HepG2 (cell line): ENCODE results near the gene CLDN4. TPM values are rescaled to one million over a fixed set of nuclear protein-coding genes. Genes with fewer than 3 reads are reported as not detected.

Source experiments
- GATAD2A ChIP-seq: IDR thresholded peaks from 2 replicates; pipeline ENCODE4 v1.6.1; 2016
- NPAS2 ChIP-seq: sonication (generic); formaldehyde crosslinking; IDR thresholded peaks from 2 replicates; pipeline ENCODE4 v1.8.0; 2022; ENCODE audit warnings: mild to moderate bottlenecking, missing genetic modification reagents, borderline replicate concordance
- SP5 ChIP-seq: IDR thresholded peaks from 2 replicates; pipeline ENCODE4 v1.6.1; 2016; ENCODE audit warnings: low read depth, borderline replicate concordance
- YEATS2 ChIP-seq: sonication (generic); formaldehyde crosslinking; IDR thresholded peaks from 2 replicates; pipeline ENCODE4 v1.4.0; 2020; ENCODE audit warnings: missing genetic modification reagents, borderline replicate concordance
- ZNF713 ChIP-seq: sonication (generic); formaldehyde crosslinking; IDR thresholded peaks from 2 replicates; pipeline ENCODE4 v1.4.0; 2020; ENCODE audit warnings: mild to moderate bottlenecking, missing genetic modification reagents
- ZSCAN30 ChIP-seq: sonication (generic); formaldehyde crosslinking; IDR thresholded peaks from 2 replicates; pipeline ENCODE4 v1.5.0; 2020; ENCODE audit warnings: mild to moderate bottlenecking, missing genetic modification reagents
- polyA plus RNA-seq, 8 experiments: library from polyadenylated mRNA; depleted of rRNA in 3 of 8; stranded (reverse) in 7 of 8; unstranded in 1 of 8; fragments of >200 nt; fragmentation: Illumina TruSeq in 4 of 8; extraction: Trizol in 4 of 8; gene quantifications; 2 replicates each; pipeline versions ENCODE4 v1.2.1 to v1.2.3, GENCODE V29; 2011 to 2016; ENCODE audit warnings: low read depth in 4 of 8, missing spikeins in 1 of 8, mixed read lengths in 1 of 8; ENCODE audit not compliant: insufficient read depth in 1 of 8
- total RNA-seq, 5 experiments: library from RNA; depleted of rRNA; stranded (reverse); fragments of >200 nt; fragmentation: Illumina TruSeq; extraction: Trizol; gene quantifications; 2 replicates each; pipeline ENCODE4 v1.2.3, GENCODE V29; 2016; ENCODE audit warnings: low read depth in 1 of 5
- TF ChIP-seq, protein P1 (sequence below): sonication (generic); formaldehyde crosslinking; IDR thresholded peaks from 2 replicates; pipeline ENCODE4 v1.4.0; 2020; ENCODE audit warnings: missing genetic modification reagents, mild to moderate bottlenecking, borderline replicate concordance
- TF ChIP-seq, protein P2 (sequence below): sonication (generic); formaldehyde crosslinking; IDR thresholded peaks from 2 replicates; pipeline ENCODE4 v1.5.0; 2020; ENCODE audit warnings: mild to moderate bottlenecking, missing genetic modification reagents, moderate library complexity
- TF ChIP-seq, protein P3 (sequence below): sonication (generic); formaldehyde crosslinking; IDR thresholded peaks from 2 replicates; pipeline ENCODE4 v1.4.0; 2020; ENCODE audit warnings: missing genetic modification reagents
- TF ChIP-seq, protein P4 (sequence below): IDR thresholded peaks from 2 replicates; pipeline ENCODE4 v1.6.1; 2016; ENCODE audit warnings: low read depth, borderline replicate concordance
- TF ChIP-seq, protein P5 (sequence below), 2 experiments: fragments of 450-650 bp in 1 of 2; sonication (generic) in 1 of 2; formaldehyde crosslinking in 1 of 2; IDR thresholded peaks; 2 replicates each; pipeline versions ENCODE4 v1.6.1 to v1.8.0; 2016 to 2022; ENCODE audit warnings: antibody characterized with exemption in 1 of 2, mild to moderate bottlenecking in 1 of 2, missing genetic modification reagents in 1 of 2

CLDN4 gene
- total and polyA plus RNA-seq, 2 of the 13 experiments (the other 11 are each of a cell fraction or from before 2014, with no cell fraction given): 28.2 to 35.7 TPM

DNA sequence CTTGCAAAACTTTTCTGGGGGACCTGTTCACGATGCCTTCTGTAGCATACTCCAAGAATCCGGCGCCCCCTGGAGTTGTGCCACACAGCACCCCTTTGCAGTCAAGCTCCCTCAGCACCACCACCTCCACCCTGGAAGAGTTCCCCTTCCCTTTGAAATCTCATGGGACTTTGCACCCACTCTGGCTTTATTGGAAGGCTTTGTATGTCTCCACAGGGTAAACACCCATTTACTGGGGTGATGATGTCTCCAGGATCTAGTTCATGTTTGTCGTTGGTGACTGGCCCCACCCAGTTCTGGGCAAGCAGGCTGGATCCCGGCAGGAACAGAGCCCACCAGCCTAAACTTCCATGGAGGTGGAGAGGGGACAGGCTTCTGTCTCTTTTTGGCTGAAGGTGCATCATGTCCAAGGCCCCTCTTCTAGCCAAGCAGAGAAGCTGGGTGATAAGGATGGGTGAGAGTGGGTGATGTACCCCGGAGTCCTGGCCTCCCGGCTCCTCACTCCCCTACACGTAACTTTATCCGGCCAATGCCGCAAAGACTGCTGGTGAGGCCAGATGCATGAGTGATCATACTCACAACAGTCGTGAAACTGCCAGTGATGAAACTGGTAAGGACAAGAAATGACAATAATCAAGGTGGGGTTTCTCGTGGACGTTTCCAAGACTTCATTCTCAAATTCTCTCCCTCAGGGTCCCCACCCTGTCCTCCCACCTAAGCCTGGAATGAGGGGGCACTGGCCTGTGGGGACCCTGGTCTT, 695 bp upstream of the CLDN4 start (continued):
- TF ChIP-seq, protein P1, sequence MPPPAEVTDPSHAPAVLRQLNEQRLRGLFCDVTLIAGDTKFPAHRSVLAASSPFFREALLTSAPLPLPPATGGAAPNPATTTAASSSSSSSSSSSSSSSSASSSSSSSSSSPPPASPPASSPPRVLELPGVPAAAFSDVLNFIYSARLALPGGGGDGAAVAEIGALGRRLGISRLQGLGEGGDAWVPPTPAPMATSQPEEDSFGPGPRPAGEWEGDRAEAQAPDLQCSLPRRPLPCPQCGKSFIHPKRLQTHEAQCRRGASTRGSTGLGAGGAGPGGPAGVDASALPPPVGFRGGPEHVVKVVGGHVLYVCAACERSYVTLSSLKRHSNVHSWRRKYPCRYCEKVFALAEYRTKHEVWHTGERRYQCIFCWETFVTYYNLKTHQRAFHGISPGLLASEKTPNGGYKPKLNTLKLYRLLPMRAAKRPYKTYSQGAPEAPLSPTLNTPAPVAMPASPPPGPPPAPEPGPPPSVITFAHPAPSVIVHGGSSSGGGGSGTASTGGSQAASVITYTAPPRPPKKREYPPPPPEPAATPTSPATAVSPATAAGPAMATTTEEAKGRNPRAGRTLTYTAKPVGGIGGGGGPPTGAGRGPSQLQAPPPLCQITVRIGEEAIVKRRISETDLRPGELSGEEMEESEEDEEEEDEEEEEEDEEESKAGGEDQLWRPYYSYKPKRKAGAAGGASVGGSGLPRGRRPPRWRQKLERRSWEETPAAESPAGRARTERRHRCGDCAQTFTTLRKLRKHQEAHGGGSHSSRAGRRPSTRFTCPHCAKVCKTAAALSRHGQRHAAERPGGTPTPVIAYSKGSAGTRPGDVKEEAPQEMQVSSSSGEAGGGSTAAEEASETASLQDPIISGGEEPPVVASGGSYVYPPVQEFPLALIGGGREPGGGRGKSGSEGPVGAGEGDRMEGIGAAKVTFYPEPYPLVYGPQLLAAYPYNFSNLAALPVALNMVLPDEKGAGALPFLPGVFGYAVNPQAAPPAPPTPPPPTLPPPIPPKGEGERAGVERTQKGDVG (CRISPR knock-in tag): no peak
- TF ChIP-seq YEATS2 (CRISPR knock-in tag) (no peak), ZSCAN30 (CRISPR knock-in tag) (no peak), NPAS2 (CRISPR knock-in tag) (no peak), ZNF713 (CRISPR knock-in tag) (no peak), GATAD2A (CRISPR knock-in tag) (peak; percentile 53; the same call in 1 of the 2 replicates), SP5 (CRISPR knock-in tag) (peak; percentile 55; the same call in 1 of the 2 replicates)
- TF ChIP-seq, protein P2, sequence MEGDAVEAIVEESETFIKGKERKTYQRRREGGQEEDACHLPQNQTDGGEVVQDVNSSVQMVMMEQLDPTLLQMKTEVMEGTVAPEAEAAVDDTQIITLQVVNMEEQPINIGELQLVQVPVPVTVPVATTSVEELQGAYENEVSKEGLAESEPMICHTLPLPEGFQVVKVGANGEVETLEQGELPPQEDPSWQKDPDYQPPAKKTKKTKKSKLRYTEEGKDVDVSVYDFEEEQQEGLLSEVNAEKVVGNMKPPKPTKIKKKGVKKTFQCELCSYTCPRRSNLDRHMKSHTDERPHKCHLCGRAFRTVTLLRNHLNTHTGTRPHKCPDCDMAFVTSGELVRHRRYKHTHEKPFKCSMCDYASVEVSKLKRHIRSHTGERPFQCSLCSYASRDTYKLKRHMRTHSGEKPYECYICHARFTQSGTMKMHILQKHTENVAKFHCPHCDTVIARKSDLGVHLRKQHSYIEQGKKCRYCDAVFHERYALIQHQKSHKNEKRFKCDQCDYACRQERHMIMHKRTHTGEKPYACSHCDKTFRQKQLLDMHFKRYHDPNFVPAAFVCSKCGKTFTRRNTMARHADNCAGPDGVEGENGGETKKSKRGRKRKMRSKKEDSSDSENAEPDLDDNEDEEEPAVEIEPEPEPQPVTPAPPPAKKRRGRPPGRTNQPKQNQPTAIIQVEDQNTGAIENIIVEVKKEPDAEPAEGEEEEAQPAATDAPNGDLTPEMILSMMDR (CRISPR knock-in tag): peak; percentile 57
- TF ChIP-seq, protein P3, sequence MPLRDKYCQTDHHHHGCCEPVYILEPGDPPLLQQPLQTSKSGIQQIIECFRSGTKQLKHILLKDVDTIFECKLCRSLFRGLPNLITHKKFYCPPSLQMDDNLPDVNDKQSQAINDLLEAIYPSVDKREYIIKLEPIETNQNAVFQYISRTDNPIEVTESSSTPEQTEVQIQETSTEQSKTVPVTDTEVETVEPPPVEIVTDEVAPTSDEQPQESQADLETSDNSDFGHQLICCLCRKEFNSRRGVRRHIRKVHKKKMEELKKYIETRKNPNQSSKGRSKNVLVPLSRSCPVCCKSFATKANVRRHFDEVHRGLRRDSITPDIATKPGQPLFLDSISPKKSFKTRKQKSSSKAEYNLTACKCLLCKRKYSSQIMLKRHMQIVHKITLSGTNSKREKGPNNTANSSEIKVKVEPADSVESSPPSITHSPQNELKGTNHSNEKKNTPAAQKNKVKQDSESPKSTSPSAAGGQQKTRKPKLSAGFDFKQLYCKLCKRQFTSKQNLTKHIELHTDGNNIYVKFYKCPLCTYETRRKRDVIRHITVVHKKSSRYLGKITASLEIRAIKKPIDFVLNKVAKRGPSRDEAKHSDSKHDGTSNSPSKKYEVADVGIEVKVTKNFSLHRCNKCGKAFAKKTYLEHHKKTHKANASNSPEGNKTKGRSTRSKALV (CRISPR knock-in tag): 0 out of 2 replicates have a peak, but pooled peaks have one; percentile 7
- TF ChIP-seq, protein P4, sequence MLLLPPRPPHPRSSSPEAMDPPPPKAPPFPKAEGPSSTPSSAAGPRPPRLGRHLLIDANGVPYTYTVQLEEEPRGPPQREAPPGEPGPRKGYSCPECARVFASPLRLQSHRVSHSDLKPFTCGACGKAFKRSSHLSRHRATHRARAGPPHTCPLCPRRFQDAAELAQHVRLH: no peak
- TF ChIP-seq, protein P5, sequence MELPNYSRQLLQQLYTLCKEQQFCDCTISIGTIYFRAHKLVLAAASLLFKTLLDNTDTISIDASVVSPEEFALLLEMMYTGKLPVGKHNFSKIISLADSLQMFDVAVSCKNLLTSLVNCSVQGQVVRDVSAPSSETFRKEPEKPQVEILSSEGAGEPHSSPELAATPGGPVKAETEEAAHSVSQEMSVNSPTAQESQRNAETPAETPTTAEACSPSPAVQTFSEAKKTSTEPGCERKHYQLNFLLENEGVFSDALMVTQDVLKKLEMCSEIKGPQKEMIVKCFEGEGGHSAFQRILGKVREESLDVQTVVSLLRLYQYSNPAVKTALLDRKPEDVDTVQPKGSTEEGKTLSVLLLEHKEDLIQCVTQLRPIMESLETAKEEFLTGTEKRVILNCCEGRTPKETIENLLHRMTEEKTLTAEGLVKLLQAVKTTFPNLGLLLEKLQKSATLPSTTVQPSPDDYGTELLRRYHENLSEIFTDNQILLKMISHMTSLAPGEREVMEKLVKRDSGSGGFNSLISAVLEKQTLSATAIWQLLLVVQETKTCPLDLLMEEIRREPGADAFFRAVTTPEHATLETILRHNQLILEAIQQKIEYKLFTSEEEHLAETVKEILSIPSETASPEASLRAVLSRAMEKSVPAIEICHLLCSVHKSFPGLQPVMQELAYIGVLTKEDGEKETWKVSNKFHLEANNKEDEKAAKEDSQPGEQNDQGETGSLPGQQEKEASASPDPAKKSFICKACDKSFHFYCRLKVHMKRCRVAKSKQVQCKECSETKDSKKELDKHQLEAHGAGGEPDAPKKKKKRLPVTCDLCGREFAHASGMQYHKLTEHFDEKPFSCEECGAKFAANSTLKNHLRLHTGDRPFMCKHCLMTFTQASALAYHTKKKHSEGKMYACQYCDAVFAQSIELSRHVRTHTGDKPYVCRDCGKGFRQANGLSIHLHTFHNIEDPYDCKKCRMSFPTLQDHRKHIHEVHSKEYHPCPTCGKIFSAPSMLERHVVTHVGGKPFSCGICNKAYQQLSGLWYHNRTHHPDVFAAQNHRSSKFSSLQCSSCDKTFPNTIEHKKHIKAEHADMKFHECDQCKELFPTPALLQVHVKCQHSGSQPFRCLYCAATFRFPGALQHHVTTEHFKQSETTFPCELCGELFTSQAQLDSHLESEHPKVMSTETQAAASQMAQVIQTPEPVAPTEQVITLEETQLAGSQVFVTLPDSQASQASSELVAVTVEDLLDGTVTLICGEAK (IDR thresholded peaks at IDR 0.05): no peak
- TF ChIP-seq, protein P5 (CRISPR knock-in tag; IDR thresholded peaks at IDR 0.05): no peak
